GM10266 (cell line): ENCODE data around the gene WDR86.

Source experiments
- DNase-seq: peaks from one replicate; pipeline ENCODE4 v3.0.0; 2012; ENCODE audit errors: extremely low spot score
- CTCF ChIP-seq: IDR thresholded peaks from 2 replicates; pipeline ENCODE4 v1.5.1; 2012; ENCODE audit warnings: mild to moderate bottlenecking, low read depth; ENCODE audit not compliant: control insufficient read depth, insufficient read depth; ENCODE audit errors: missing control alignments

Gene WDR86

GRCh38 chr7:151393031-151393977, 16.5 kb downstream of the WDR86 start:
- no peak for DNase-seq
- no peak for TF ChIP-seq CTCF

- DNase-seq = no peak
- TF ChIP-seq CTCF = no peak
These were observed 17.4 kb downstream of the WDR86 start for GRCh38 chr7:151392426-151392825.

GRCh38 chr7:151392002-151392401, 17.8 kb downstream of the WDR86 start:
- no peak for DNase-seq
- TF ChIP-seq CTCF = no peak

GRCh38 chr7:151391358-151391730, 18.5 kb downstream of the WDR86 start:
- no peak for DNase-seq
- TF ChIP-seq CTCF = no peak

GRCh38 chr7:151390598-151391357, 19.1 kb downstream of the WDR86 start:
- TF ChIP-seq CTCF = no peak
- DNase-seq = no peak

- TF ChIP-seq CTCF = no peak
- DNase-seq = no peak
These were observed 19.9 kb downstream of the WDR86 start for GRCh38 chr7:151389768-151390597.
